Spinal cord (tissue), 10 donors: ENCODE measurements around the gene IFNL3. TPM values are rescaled to one million over a fixed set of nuclear protein-coding genes. Genes with fewer than 3 reads are reported as not detected.
"Not testable (repeated sequence)": the region's sequence is repeated elsewhere in the genome, so short reads cannot be mapped to it uniquely, and the experiment has no call there.

ENCODE experiments used
- DNase-seq, 6 donors: peaks; one replicate each; pipeline versions ENCODE4 v3.0.0 to v3.0.0-alpha.2; 2013 to 2015; ENCODE audit warnings: low spot score in 6 of 6, low read depth in 4 of 6
- H3K27ac ChIP-seq: one replicate; pipeline ENCODE4 v1.5.1; 2013; ENCODE audit warnings: low read depth, low read length, control low read depth
- H3K27me3 ChIP-seq: one replicate; pipeline ENCODE4 v1.6.1; 2013; ENCODE audit warnings: low read length; ENCODE audit not compliant: control insufficient read depth, insufficient read depth
- H3K36me3 ChIP-seq: one replicate; pipeline ENCODE4 v1.6.1; 2013; ENCODE audit warnings: low read length; ENCODE audit not compliant: control insufficient read depth, insufficient read depth
- H3K4me1 ChIP-seq: one replicate; pipeline ENCODE4 v1.6.1; 2013; ENCODE audit warnings: low read length; ENCODE audit not compliant: control insufficient read depth, insufficient read depth
- H3K4me3 ChIP-seq: one replicate; pipeline ENCODE4 v1.5.1; 2013; ENCODE audit warnings: low read depth, low read length, control low read depth
- H3K9me3 ChIP-seq: one replicate; pipeline ENCODE4 v1.6.1; 2013; ENCODE audit warnings: low read length; ENCODE audit not compliant: control insufficient read depth, insufficient read depth
- WGBS: methylation state at CpG from one replicate; pipeline ENCODE4 v1.1.5; 2013; ENCODE audit warnings: missing lambda C conversion rate; ENCODE audit not compliant: insufficient coverage; 5-methylcytosine and 5-hydroxymethylcytosine counted together
- long read RNA-seq, 4 donors: transcript quantifications; one replicate each; lab custom pipeline, GENCODE V29; 2026
- polyA plus RNA-seq, 2 donors: library from polyadenylated mRNA; unstranded; fragments of 120-200 nt; gene quantifications; one replicate each; pipeline ENCODE4 v1.2.1, GENCODE V29; 2013; ENCODE audit not compliant: insufficient read length in 2 of 2
- total RNA-seq, 2 donors: library from RNA; depleted of rRNA in 1 of 2; stranded (reverse); fragments of 120-200 nt in 1 of 2; fragments of >200 nt in 1 of 2; gene quantifications; one replicate each; pipeline versions ENCODE4 v1.2.3 to v1.2.4, GENCODE V29; 2013 to 2014
- donor health status: healthy.

The IFNL3 gene
- total RNA-seq, result not detected
- polyA plus RNA-seq, result not detected
- long read RNA-seq, donor 1, result 0 reads
- long read RNA-seq, donor 2, result 0 reads
- long read RNA-seq, donor 3, result 0 reads
- long read RNA-seq, donor 4, result 0 reads

GRCh38 chr19:39244410-39245100, at the start of gene IFNL3:
TSS of gene IFNL3 (minus strand) at chr19:39245006. CDS start at chr19:39244967, 39 bp downstream.
- H3K9me3 ChIP-seq, H3K36me3 ChIP-seq, DNase-seq, H3K27ac ChIP-seq, H3K4me3 ChIP-seq: not testable (repeated sequence)
- WGBS, result 71% methylated on average over 7 of the region's 12 CpGs
- H3K4me1 ChIP-seq, result peaks cover 17% of the 10 kb centered on the region
- peaks cover 26% of the 10 kb centered on the region for H3K27me3 ChIP-seq

DNA sequence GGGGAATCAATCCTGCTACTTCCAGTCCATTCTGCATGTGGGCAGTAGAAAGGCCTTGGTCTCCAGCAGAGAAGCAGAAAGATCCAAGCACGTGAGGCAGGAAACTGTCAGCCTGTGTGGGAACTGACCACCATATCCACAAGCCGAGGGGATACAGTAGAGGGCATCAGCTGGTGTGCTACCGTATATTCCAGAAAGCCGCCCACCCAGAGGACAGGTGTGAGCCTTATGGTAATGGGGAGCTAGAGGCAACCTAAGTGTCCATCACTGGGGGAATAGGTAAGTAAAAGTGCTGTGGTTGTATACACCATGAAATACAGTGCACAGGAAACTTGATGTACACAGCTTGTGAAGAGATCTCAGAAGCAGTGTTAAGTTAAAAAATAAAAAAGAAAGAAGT, 48.6 kb upstream of the IFNL3 start:
- Histone ChIP-seq H3K27ac (no peak overlapping the region), H3K4me3 (no peak overlapping the region), H3K27me3 (peaks cover 4% of the 10 kb centered on the region), H3K4me1 (no peaks in the 10 kb centered on the region), H3K36me3 (peaks cover 2% of the 10 kb centered on the region), H3K9me3 (no peaks in the 10 kb centered on the region)
- DNase-seq, result no peak
- WGBS, result 48% methylated on average over 4 of the region's 4 CpGs

DNA sequence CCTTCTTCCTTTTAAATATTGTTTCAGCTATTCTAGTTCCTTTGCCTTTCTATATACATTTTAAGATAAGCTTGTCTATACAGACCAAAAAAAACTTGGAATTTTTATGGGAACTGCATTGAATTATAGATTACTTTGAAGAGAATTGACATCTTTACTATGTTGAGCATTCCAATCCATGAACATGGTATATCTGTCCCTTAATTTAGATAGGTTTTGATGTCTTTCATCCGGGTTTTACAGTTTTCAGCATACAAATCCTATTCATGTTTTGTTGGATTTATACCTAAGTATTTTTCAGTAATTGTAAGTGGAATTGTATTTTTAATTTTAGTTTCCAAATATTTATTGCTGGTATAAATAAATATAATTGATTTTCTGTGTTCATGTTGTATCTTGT, 39.2 kb upstream of the IFNL3 start:
- no CpG with 5 or more reads among the region's 1 CpG for WGBS
- H3K4me3 ChIP-seq, result no peak overlapping the region
- H3K27ac ChIP-seq, result no peak overlapping the region
- H3K4me1 ChIP-seq, result no peaks in the 10 kb centered on the region
- peaks cover 2% of the 10 kb centered on the region for H3K27me3 ChIP-seq
- DNase-seq, result no peak
- H3K36me3 ChIP-seq, result no peaks in the 10 kb centered on the region
- peaks cover 5% of the 10 kb centered on the region for H3K9me3 ChIP-seq

DNA sequence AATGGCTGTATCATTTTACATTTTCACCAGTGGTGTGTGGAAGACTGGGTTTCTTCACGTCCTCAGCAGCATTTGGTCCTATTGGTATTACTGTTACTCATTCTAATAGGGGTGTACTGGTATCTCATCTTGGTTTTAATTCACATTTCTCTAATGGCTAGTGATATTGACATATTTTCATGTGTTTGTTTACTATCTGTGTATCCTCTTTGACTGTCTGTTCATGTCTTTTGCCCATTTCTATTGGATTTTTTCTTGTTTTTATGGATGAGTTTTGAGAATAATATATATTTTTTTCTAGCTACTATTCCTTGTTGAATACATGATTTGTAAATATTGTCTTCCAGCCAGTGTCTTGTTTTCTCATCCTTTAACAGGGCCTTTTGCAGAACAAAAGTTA, 37.2 kb upstream of the IFNL3 start:
- Histone ChIP-seq H3K4me3 (no peak overlapping the region), H3K27ac (no peak overlapping the region), H3K27me3 (peaks cover 2% of the 10 kb centered on the region), H3K9me3 (peaks cover 5% of the 10 kb centered on the region), H3K4me1 (no peaks in the 10 kb centered on the region), H3K36me3 (no peaks in the 10 kb centered on the region)
- DNase-seq, result no peak
- no CpG with 5 or more reads among the region's 1 CpG for WGBS

GRCh38 chr19:39277598-39277997, 32.8 kb upstream of the IFNL3 start:
- peaks cover 5% of the 10 kb centered on the region for H3K9me3 ChIP-seq
- no peak overlapping the region for H3K4me3 ChIP-seq
- no peaks in the 10 kb centered on the region for H3K4me1 ChIP-seq
- no peaks in the 10 kb centered on the region for H3K36me3 ChIP-seq
- WGBS, result 78% methylated on average over 7 of the region's 7 CpGs
- no peak overlapping the region for H3K27ac ChIP-seq
- no peak for DNase-seq
- peaks cover 2% of the 10 kb centered on the region for H3K27me3 ChIP-seq

DNA sequence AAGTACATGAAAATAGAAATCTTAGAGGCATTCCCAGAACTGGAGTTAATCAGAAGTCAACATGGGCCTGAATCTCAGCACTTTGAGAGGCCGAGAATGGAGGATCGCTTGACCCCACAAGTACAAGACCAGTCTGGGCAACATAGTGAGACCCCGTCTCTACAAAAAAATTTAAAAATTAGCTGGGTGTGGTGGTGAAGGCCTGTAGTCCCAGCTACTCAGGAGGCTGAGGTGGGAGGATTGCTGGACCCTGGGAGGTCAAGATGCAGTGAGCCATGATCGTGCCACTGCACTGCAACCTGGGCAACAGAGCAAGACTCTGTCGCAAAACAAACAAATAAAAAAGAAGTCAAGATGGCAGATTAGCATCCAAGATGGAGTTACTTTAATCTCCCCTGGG, 31.9 kb upstream of the IFNL3 start:
- WGBS, result 95% methylated on average over 2 of the region's 5 CpGs

DNA sequence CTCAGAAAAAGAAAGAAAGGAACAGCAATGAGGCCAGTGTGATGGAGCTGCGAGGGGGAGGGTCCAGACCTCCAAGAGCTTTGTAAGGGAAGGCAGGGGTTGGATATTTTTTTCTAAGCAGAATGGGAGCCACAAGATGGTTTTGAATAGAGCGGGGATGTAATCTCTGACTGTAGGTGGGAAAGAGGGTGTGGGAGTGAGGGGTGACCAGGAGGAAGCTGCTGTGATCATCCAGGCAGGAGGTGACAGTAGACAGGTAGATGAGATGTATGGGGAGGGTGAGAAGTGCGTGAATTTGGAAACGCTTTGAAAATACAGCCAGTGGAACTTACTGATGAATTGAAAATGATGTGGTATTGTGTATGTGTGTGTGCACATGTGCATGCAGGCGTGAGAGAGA, 30.8 kb upstream of the IFNL3 start:
- no peaks in the 10 kb centered on the region for H3K36me3 ChIP-seq
- DNase-seq, result no peak
- peaks cover 2% of the 10 kb centered on the region for H3K27me3 ChIP-seq
- H3K4me3 ChIP-seq, result no peak overlapping the region
- H3K9me3 ChIP-seq, result no peaks in the 10 kb centered on the region
- no peak overlapping the region for H3K27ac ChIP-seq
- WGBS, result 57% methylated on average over 5 of the region's 5 CpGs
- H3K4me1 ChIP-seq, result no peaks in the 10 kb centered on the region

More for the DNA sequence above, 31.9 kb upstream of the IFNL3 start:
- H3K27me3 ChIP-seq, result peaks cover 2% of the 10 kb centered on the region
- H3K4me1 ChIP-seq, result no peaks in the 10 kb centered on the region
- DNase-seq, result no peak
- no peak overlapping the region for H3K4me3 ChIP-seq
- H3K36me3 ChIP-seq, result no peaks in the 10 kb centered on the region
- H3K27ac ChIP-seq, result no peak overlapping the region
- no peaks in the 10 kb centered on the region for H3K9me3 ChIP-seq

DNA sequence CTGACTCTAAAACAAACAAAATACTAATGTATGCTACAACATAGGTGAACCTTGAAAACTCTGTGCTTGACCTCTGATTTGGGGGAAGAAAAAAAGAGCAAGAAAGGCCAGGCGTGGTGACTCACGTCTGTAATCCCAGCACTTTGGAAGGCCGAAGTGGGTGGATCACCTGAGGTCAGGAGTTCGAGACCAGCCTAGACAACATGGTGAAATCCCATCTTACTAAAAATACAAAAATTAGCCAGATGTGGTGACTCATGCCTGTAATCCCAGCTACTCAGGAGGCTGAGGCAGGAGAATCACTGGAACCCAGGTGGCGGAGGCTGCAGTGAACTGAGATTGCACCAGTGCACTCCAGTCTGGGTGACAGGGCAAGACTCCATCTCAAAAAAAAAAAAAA, 29.1 kb upstream of the IFNL3 start:
- H3K4me3 ChIP-seq, H3K9me3 ChIP-seq: not testable (repeated sequence)
- WGBS, result 100% methylated on average over 1 of the region's 5 CpGs

DNA sequence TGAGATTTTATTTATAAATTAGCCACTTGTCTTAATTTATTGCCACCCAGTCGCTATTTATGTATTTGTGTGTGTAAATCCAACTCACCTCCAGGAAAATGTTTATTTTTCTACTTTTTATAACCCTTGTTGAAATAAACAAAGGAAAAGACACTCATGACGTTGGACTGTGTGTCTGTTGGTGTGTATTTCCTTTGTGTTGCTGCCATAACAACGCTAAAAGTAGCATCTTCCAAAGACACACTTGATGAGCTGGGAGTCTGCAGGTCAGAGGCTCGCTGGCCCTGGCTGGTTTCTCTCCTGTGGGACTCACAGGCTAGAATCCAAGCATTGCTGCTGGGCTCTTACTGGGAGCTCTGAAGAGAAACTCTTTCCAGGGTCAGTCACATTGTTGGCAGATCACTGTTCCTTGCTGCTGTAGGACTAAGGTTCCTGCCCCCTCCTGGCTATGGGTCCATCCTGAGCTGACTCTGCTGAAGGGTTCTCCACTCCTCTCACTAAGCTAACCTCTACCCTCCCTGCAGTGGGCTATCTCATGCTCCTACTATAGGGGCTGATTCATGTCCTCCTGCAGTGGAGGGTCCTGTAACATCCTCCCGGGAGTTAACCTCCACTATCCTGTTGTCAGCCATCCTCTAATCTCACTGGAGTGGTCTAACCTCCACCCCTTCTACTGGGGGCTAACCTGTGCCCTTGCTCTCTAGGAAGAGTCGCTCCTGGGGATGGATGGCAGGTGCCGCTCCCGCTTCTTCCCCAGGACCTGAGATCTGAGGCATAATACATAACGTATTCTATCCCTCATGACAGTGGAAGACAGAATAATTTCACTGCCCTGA, 25.4 kb upstream of the IFNL3 start:
- 79% methylated on average over 7 of the region's 9 CpGs for WGBS
- Histone ChIP-seq H3K9me3 (no peaks in the 10 kb centered on the region), H3K4me1 (peaks cover 4% of the 10 kb centered on the region), H3K4me3 (no peak overlapping the region), H3K27ac (no peak overlapping the region), H3K27me3 (peaks cover 5% of the 10 kb centered on the region), H3K36me3 (no peaks in the 10 kb centered on the region)
- no peak for DNase-seq

More for the DNA sequence above, 29.1 kb upstream of the IFNL3 start:
- H3K27me3 ChIP-seq, H3K36me3 ChIP-seq, H3K4me1 ChIP-seq, H3K27ac ChIP-seq, DNase-seq: not testable (repeated sequence)
